Gastroesophageal sphincter (tissue), 4 donors: ENCODE results near the gene CNTNAP2. TPM values are rescaled to one million over a fixed set of nuclear protein-coding genes. Genes with fewer than 3 reads are reported as not detected.

ENCODE experiments used
- ATAC-seq: fragments of 150-250 bp; one replicate; pipeline ENCODE4 v1.9.1; 2016; ENCODE audit warnings: mild to moderate bottlenecking, moderate library complexity
- H3K27ac ChIP-seq, 4 donors: fragments of 200-600 bp; sonication (generic) in 3 of 4; 1 replicate in 3 of 4; 2 replicates in 1 of 4; pipeline ENCODE4 v1.5.1; 2016 to 2019
- H3K27me3 ChIP-seq: fragments of 200-600 bp; sonication (generic); one replicate; pipeline ENCODE4 v1.5.1; 2019
- H3K36me3 ChIP-seq, 2 donors: fragments of 200-600 bp; sonication (generic); one replicate each; pipeline ENCODE4 v1.5.1; 2019; ENCODE audit warnings: control low read depth in 1 of 2
- H3K4me1 ChIP-seq, 3 donors: fragments of 200-600 bp; sonication (generic); 1 replicate in 2 of 3; 2 replicates in 1 of 3; pipeline ENCODE4 v1.5.1; 2016 to 2019; ENCODE audit warnings: control low read depth in 2 of 3
- H3K4me3 ChIP-seq, 2 donors: fragments of 200-600 bp; sonication (generic); one replicate each; pipeline ENCODE4 v1.5.1; 2019; ENCODE audit warnings: mild to moderate bottlenecking in 1 of 2, moderate library complexity in 1 of 2
- H3K9me3 ChIP-seq, 3 donors: fragments of 200-600 bp; sonication (generic); one replicate each; pipeline ENCODE4 v1.5.1; 2017 to 2019; ENCODE audit warnings: control low read depth in 2 of 3
- CTCF ChIP-seq, 4 experiments: fragments of 200-600 bp in 2 of 4; fragments of 450-650 bp in 2 of 4; sonication (generic) in 1 of 4; IDR thresholded peaks; one replicate each; pipeline ENCODE4 v1.5.1; 2017 to 2019; ENCODE audit warnings: antibody characterized with exemption in 4 of 4, mild to moderate bottlenecking in 2 of 4, moderate library complexity in 2 of 4
- EP300 ChIP-seq: sonication (generic); formaldehyde crosslinking; IDR thresholded peaks from one replicate; pipeline ENCODE4 v1.6.1; 2017; ENCODE audit warnings: antibody characterized with exemption, mild to moderate bottlenecking
- POLR2A ChIP-seq, 2 donors: fragments of 450-650 bp; IDR thresholded peaks; one replicate each; pipeline ENCODE4 v1.6.1; 2017; ENCODE audit warnings: antibody characterized with exemption in 2 of 2, mild to moderate bottlenecking in 2 of 2, moderate library complexity in 1 of 2
- POLR2AphosphoS5 ChIP-seq: sonication (generic); formaldehyde crosslinking; IDR thresholded peaks from one replicate; pipeline ENCODE4 v1.6.1; 2017; ENCODE audit warnings: antibody characterized with exemption
- WGBS, 2 donors: methylation state at CpG; one replicate each; pipeline ENCODE4 v1.1.5; 2018; ENCODE audit warnings: low coverage in 1 of 2; 5-methylcytosine and 5-hydroxymethylcytosine counted together
- total RNA-seq, 4 donors: library from RNA; depleted of rRNA; stranded (reverse); fragments of >200 nt; gene quantifications; one replicate each; pipeline ENCODE4 v1.1.0, GENCODE V29; 2016

Gene CNTNAP2
- total RNA-seq, 4 donors from 2014 or later, result 1.5 to 8.9 (median 3.2) TPM

DNA sequence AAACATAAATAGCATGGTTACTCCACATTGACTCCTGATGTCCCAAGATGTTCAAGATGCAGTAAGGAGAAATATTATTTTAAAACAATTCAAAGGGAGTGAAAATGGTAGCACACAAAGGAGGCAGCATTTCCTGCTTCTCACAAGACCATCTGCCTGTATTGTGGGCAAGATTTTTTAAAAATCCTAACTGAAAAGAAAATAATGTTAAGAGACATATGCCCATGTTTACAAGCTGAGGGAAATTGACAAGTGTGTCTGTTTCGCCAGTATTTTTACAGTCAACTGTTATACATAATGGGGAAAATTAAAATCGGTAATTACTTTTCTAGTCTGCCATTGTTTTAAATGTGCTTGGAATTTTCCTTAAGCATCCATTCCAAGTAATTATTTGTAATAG lies 1827.7 kb downstream of the CNTNAP2 start:
- no peak for TF ChIP-seq CTCF (IDR thresholded peaks at IDR 0.05)
- no peak for TF ChIP-seq EP300
- no peak for TF ChIP-seq POLR2AphosphoS5
- no peak for ATAC-seq
- 29 to 47% methylated on average over 2 of the region's 2 CpGs for WGBS, 2 donors
- Histone ChIP-seq H3K36me3 (no peaks in the 10 kb centered on the region), H3K4me3 (no peak overlapping the region), H3K4me1 (peaks cover 0 to 13% (median 0%) of the 10 kb centered on the region in 3 donors), H3K27me3 (no peaks in the 10 kb centered on the region), H3K9me3 (no peaks in the 10 kb centered on the region), H3K27ac (no peak overlapping the region)

GRCh38 chr7:147952918-147953317 lies 1836.3 kb downstream of the CNTNAP2 start:
- ATAC-seq, result no peak
- no peak for TF ChIP-seq CTCF (IDR thresholded peaks at IDR 0.05)
- no peaks in the 10 kb centered on the region for H3K27me3 ChIP-seq
- peaks cover 0 to 6% (median 0%) of the 10 kb centered on the region in 3 donors for H3K9me3 ChIP-seq
- H3K4me1 ChIP-seq, result no peaks in the 10 kb centered on the region
- H3K4me3 ChIP-seq, result no peak overlapping the region
- H3K27ac ChIP-seq, result no peak overlapping the region
- WGBS, 2 donors, result 86 to 91% methylated on average over 6 of the region's 6 CpGs
- no peaks in the 10 kb centered on the region for H3K36me3 ChIP-seq

- Histone ChIP-seq H3K36me3 (no peaks in the 10 kb centered on the region), H3K27me3 (no peaks in the 10 kb centered on the region), H3K9me3 (no peaks in the 10 kb centered on the region), H3K27ac (no peak overlapping the region), H3K4me3 (no peak overlapping the region), H3K4me1 (no peaks in the 10 kb centered on the region)
- TF ChIP-seq CTCF (IDR thresholded peaks at IDR 0.05) (no peak), POLR2A (IDR thresholded peaks at IDR 0.05) (no peak), EP300 (no peak), POLR2AphosphoS5 (no peak)
- ATAC-seq, result no peak
- 69% methylated on average over 5 of the region's 5 CpGs for WGBS, 2 donors
Measured at GRCh38 chr7:147968046-147968610, 1851.5 kb downstream of the CNTNAP2 start.

- no peak for ATAC-seq
- Histone ChIP-seq H3K9me3 (no peaks in the 10 kb centered on the region), H3K4me1 (no peaks in the 10 kb centered on the region), H3K4me3 (no peak overlapping the region), H3K27ac (no peak overlapping the region), H3K36me3 (no peaks in the 10 kb centered on the region), H3K27me3 (no peaks in the 10 kb centered on the region)
- TF ChIP-seq CTCF (IDR thresholded peaks at IDR 0.05) (no peak), POLR2A (IDR thresholded peaks at IDR 0.05) (no peak), POLR2AphosphoS5 (no peak), EP300 (no peak)
- 83 to 86% methylated on average over 2 of the region's 2 CpGs for WGBS, 2 donors
Measured at GRCh38 chr7:147971606-147972110, 1855.1 kb downstream of the CNTNAP2 start.

DNA sequence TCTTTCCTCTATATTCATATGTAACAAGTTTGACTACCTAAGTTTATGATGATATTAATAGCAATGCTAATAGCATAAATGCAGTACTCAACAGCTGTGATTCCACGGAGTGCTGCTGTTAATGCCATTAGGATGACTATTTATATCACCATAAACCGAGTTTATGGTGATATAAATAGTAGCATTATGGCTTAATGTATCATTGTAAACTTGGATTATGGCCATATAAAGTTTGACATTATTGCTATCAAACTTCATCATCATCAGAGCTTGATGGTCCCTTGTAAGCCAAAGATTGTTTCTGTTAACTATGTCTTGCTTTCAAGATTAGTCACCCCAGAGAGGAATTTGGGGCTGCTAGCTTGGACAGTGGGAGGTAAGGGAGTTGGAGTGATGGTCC lies 1861.6 kb downstream of the CNTNAP2 start:
- TF ChIP-seq POLR2A (IDR thresholded peaks at IDR 0.05), result no peak
- TF ChIP-seq CTCF (IDR thresholded peaks at IDR 0.05), result no peak
- TF ChIP-seq POLR2AphosphoS5, result no peak
- TF ChIP-seq EP300, result no peak
- no peaks in the 10 kb centered on the region for H3K27me3 ChIP-seq
- no peaks in the 10 kb centered on the region for H3K4me1 ChIP-seq
- no peak overlapping the region for H3K27ac ChIP-seq
- 22 to 34% methylated on average over 2 of the region's 2 CpGs for WGBS, 2 donors
- no peak for ATAC-seq
- H3K9me3 ChIP-seq, result no peaks in the 10 kb centered on the region
- H3K36me3 ChIP-seq, result no peaks in the 10 kb centered on the region
- H3K4me3 ChIP-seq, result no peak overlapping the region
